SK-N-SH (cell line): ENCODE results near the gene PDLIM5. TPM values are rescaled to one million over a fixed set of nuclear protein-coding genes. Genes with fewer than 3 reads are reported as not detected.

Source experiments
- CTCF ChIA-PET: fragments of 300-600, 350-600 bp; formaldehyde crosslinking; extraction: SDS; loops from one replicate; lab custom pipeline; 2021; lab: Yijun Ruan, JAX
- POLR2A ChIA-PET: fragments of 350-600 bp; sonication (Branson Sonifier 250); formaldehyde crosslinking; extraction: SDS; loops from one replicate; lab custom pipeline; 2020; ENCODE audit warnings: antibody characterized with exemption, inconsistent platforms; lab: Yijun Ruan, JAX
- DNase-seq: peaks from one replicate; pipeline ENCODE4 v3.0.0; 2012
- H2AFZ ChIP-seq: fragments of 200-600 bp; sonication (generic); 2 replicates; pipeline ENCODE4 v1.8.1; 2016; ENCODE audit warnings: antibody characterized with exemption, mild to moderate bottlenecking, low read depth
- H3F3A ChIP-seq: fragments of 200-600 bp; sonication (generic); replicated peaks from 2 replicates; pipeline ENCODE3; 2016; ENCODE audit warnings: antibody characterized with exemption, mild to moderate bottlenecking; ENCODE audit not compliant: insufficient read depth
- H3K27ac ChIP-seq, 2 experiments: fragments of 200-500 bp in 1 of 2; fragments of 200-600 bp in 1 of 2; sonication (Bioruptor generic) in 1 of 2; sonication (generic), shearing (Covaris generic) in 1 of 2; 2 replicates each; pipeline versions ENCODE4 v1.5.1 to v1.6.1; 2014 to 2016; ENCODE audit warnings: low read depth in 2 of 2, inconsistent platforms in 1 of 2, low read length in 1 of 2, mild to moderate bottlenecking in 1 of 2, mixed read lengths in 1 of 2
- H3K27me3 ChIP-seq: fragments of 200-600 bp; sonication (generic), shearing (Covaris generic); 2 replicates; pipeline ENCODE4 v1.6.1; 2016; ENCODE audit warnings: mixed run types; ENCODE audit not compliant: insufficient read depth
- H3K36me3 ChIP-seq, 2 experiments: fragments of 200-500 bp in 1 of 2; fragments of 200-600 bp in 1 of 2; sonication (Bioruptor generic) in 1 of 2; sonication (generic) in 1 of 2; replicated peaks in 1 of 2; 2 replicates each; pipeline versions ENCODE3 to v1.5.1; 2014 to 2016; ENCODE audit warnings: low read length in 1 of 2, mild to moderate bottlenecking in 1 of 2; ENCODE audit not compliant: insufficient read depth in 2 of 2, control insufficient read depth in 1 of 2
- H3K4me1 ChIP-seq, 2 experiments: fragments of 200-500 bp in 1 of 2; fragments of 200-600 bp in 1 of 2; sonication (Bioruptor generic) in 1 of 2; sonication (generic), shearing (Covaris generic) in 1 of 2; 2 replicates each; pipeline versions ENCODE4 v1.5.1 to v1.6.1; 2014 to 2016; ENCODE audit warnings: low read depth in 1 of 2, low read length in 1 of 2, mixed run types in 1 of 2; ENCODE audit not compliant: insufficient read depth in 2 of 2, control insufficient read depth in 1 of 2
- H3K4me2 ChIP-seq: fragments of 200-600 bp; sonication (generic), shearing (Covaris generic); 2 replicates; pipeline ENCODE4 v1.6.1; 2017; ENCODE audit warnings: mixed run types
- H3K4me3 ChIP-seq, 2 experiments: fragments of 200-500 bp in 1 of 2; fragments of 200-600 bp in 1 of 2; sonication (Bioruptor generic) in 1 of 2; sonication (generic), shearing (Covaris generic) in 1 of 2; 2 replicates each; pipeline versions ENCODE4 v1.5.1 to v1.8.1; 2014 to 2016; ENCODE audit warnings: low read depth in 2 of 2, inconsistent platforms in 1 of 2, low read length in 1 of 2, mild to moderate bottlenecking in 1 of 2, mixed read lengths in 1 of 2, moderate library complexity in 1 of 2
- H3K79me2 ChIP-seq: fragments of 200-600 bp; sonication (generic); 2 replicates; pipeline ENCODE4 v1.8.1; 2017; ENCODE audit warnings: mild to moderate bottlenecking; ENCODE audit not compliant: insufficient read depth
- H3K9ac ChIP-seq: fragments of 200-600 bp; sonication (generic); 2 replicates; pipeline ENCODE4 v1.6.1; 2017; ENCODE audit warnings: mixed run types
- H3K9me2 ChIP-seq: fragments of 200-600 bp; sonication (generic); 2 replicates; pipeline ENCODE4 v1.6.1; 2017; ENCODE audit warnings: mixed run types
- H3K9me3 ChIP-seq: fragments of 200-600 bp; sonication (generic); 2 replicates; pipeline ENCODE4 v1.6.1; 2017; ENCODE audit warnings: mixed run types, mild to moderate bottlenecking, moderate library complexity
- H4K20me1 ChIP-seq: fragments of 200-600 bp; sonication (generic); 2 replicates; pipeline ENCODE4 v1.6.1; 2017; ENCODE audit warnings: mild to moderate bottlenecking, mixed run types; ENCODE audit not compliant: insufficient read depth
- EZH2phosphoT487 ChIP-seq: fragments of 200-600 bp; sonication (generic); IDR thresholded peaks from 2 replicates; pipeline ENCODE4 v1.6.1; 2017; ENCODE audit warnings: low read depth, mixed run types, mild to moderate bottlenecking, antibody characterized with exemption, moderate library complexity, borderline replicate concordance
- GATA2 ChIP-seq: sonication (generic); formaldehyde crosslinking; IDR thresholded peaks from 2 replicates; pipeline ENCODE4 v1.5.0; 2020; ENCODE audit warnings: mild to moderate bottlenecking, missing genetic modification reagents
- NRF1 ChIP-seq: IDR thresholded peaks from 2 replicates; pipeline ENCODE4 v1.6.1; 2012; ENCODE audit warnings: low read depth, mild to moderate bottlenecking, low read length
- POLR2AphosphoS5 ChIP-seq: IDR thresholded peaks from 2 replicates; pipeline ENCODE4 v1.6.1; 2012; ENCODE audit warnings: low read depth, low read length
- TCF12 ChIP-seq: IDR thresholded peaks from 2 replicates; pipeline ENCODE4 v1.4.0; 2012
- WGBS: methylation state at CpG from one replicate; pipeline ENCODE4 v1.1.6; 2017; ENCODE audit warnings: low lambda C conversion rate; 5-methylcytosine and 5-hydroxymethylcytosine counted together
- polyA plus RNA-seq, 3 experiments: library from polyadenylated mRNA; depleted of rRNA; stranded (reverse); fragments of >200 nt; gene quantifications; 2 replicates each; pipeline ENCODE4 v1.2.3, GENCODE V29; 2012
- TF ChIP-seq, protein P1 (sequence below): IDR thresholded peaks from 2 replicates; pipeline ENCODE4 v1.4.0; 2012; ENCODE audit warnings: low read depth, borderline replicate concordance
- TF ChIP-seq, protein P2 (sequence below): IDR thresholded peaks from 2 replicates; pipeline ENCODE4 v1.4.0; 2012; ENCODE audit warnings: low read depth
- TF ChIP-seq, protein P3 (sequence below): fragments of 150-350 bp; IDR thresholded peaks from 2 replicates; pipeline ENCODE4 v1.6.1; 2017; ENCODE audit warnings: antibody characterized with exemption, low read length, low read depth, borderline replicate concordance
- TF ChIP-seq, protein P4 (sequence below): IDR thresholded peaks from 2 replicates; pipeline ENCODE4 v1.6.1; 2012; ENCODE audit warnings: mild to moderate bottlenecking, low read depth, low read length, moderate library complexity

The PDLIM5 gene
- polyA plus RNA-seq, 1 of the 3 experiments (the other 2 are of a cell fraction), result 36.7 TPM

DNA sequence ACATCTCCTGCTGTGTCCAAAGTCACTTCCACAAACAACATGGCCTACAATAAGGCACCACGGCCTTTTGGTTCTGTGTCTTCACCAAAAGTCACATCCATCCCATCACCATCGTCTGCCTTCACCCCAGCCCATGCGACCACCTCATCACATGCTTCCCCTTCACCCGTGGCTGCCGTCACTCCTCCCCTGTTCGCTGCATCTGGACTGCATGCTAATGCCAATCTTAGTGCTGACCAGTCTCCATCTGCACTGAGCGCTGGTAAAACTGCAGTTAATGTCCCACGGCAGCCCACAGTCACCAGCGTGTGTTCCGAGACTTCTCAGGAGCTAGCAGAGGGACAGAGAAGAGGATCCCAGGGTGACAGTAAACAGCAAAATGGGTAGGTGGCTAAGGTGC lies 123.9 kb downstream of the PDLIM5 start:
- Histone ChIP-seq H3K27me3 (no peaks in the 10 kb centered on the region), H3K9ac (no peak overlapping the region), H3K9me3 (no peaks in the 10 kb centered on the region), H3K4me2 (no peak overlapping the region; the same call in 1 of the 2 replicates), H4K20me1 (no peaks in the 10 kb centered on the region), H3F3A (peaks cover 25% of the 10 kb centered on the region), H3K27ac (peak overlapping the region in 1 of 2 experiments; percentile 77; a peak in 3 of 4 replicates), H3K9me2 (no peaks in the 10 kb centered on the region), H2AFZ (no peak overlapping the region), H3K4me3 (no peak overlapping the region), H3K4me1 (peaks cover 8 to 50% of the 10 kb centered on the region in 2 experiments; a peak in 3 of 4 replicates), H3K79me2 (peaks cover 77% of the 10 kb centered on the region), H3K36me3 (peaks cover 0 to 28% of the 10 kb centered on the region in 2 experiments)
- TF ChIP-seq EZH2phosphoT487 (no peak), GATA2 (CRISPR knock-in tag) (no peak), TCF12 (no peak), POLR2AphosphoS5 (no peak), NRF1 (no peak)
- TF ChIP-seq, protein P1, sequence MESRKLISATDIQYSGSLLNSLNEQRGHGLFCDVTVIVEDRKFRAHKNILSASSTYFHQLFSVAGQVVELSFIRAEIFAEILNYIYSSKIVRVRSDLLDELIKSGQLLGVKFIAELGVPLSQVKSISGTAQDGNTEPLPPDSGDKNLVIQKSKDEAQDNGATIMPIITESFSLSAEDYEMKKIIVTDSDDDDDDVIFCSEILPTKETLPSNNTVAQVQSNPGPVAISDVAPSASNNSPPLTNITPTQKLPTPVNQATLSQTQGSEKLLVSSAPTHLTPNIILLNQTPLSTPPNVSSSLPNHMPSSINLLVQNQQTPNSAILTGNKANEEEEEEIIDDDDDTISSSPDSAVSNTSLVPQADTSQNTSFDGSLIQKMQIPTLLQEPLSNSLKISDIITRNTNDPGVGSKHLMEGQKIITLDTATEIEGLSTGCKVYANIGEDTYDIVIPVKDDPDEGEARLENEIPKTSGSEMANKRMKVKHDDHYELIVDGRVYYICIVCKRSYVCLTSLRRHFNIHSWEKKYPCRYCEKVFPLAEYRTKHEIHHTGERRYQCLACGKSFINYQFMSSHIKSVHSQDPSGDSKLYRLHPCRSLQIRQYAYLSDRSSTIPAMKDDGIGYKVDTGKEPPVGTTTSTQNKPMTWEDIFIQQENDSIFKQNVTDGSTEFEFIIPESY, result no peak
- TF ChIP-seq, protein P2, sequence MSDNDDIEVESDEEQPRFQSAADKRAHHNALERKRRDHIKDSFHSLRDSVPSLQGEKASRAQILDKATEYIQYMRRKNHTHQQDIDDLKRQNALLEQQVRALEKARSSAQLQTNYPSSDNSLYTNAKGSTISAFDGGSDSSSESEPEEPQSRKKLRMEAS, result no peak
- TF ChIP-seq, protein P3, sequence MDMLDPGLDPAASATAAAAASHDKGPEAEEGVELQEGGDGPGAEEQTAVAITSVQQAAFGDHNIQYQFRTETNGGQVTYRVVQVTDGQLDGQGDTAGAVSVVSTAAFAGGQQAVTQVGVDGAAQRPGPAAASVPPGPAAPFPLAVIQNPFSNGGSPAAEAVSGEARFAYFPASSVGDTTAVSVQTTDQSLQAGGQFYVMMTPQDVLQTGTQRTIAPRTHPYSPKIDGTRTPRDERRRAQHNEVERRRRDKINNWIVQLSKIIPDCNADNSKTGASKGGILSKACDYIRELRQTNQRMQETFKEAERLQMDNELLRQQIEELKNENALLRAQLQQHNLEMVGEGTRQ, result no peak
- TF ChIP-seq, protein P4, sequence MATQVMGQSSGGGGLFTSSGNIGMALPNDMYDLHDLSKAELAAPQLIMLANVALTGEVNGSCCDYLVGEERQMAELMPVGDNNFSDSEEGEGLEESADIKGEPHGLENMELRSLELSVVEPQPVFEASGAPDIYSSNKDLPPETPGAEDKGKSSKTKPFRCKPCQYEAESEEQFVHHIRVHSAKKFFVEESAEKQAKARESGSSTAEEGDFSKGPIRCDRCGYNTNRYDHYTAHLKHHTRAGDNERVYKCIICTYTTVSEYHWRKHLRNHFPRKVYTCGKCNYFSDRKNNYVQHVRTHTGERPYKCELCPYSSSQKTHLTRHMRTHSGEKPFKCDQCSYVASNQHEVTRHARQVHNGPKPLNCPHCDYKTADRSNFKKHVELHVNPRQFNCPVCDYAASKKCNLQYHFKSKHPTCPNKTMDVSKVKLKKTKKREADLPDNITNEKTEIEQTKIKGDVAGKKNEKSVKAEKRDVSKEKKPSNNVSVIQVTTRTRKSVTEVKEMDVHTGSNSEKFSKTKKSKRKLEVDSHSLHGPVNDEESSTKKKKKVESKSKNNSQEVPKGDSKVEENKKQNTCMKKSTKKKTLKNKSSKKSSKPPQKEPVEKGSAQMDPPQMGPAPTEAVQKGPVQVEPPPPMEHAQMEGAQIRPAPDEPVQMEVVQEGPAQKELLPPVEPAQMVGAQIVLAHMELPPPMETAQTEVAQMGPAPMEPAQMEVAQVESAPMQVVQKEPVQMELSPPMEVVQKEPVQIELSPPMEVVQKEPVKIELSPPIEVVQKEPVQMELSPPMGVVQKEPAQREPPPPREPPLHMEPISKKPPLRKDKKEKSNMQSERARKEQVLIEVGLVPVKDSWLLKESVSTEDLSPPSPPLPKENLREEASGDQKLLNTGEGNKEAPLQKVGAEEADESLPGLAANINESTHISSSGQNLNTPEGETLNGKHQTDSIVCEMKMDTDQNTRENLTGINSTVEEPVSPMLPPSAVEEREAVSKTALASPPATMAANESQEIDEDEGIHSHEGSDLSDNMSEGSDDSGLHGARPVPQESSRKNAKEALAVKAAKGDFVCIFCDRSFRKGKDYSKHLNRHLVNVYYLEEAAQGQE, result no peak
- CTCF ChIA-PET, result interaction anchor here (1.3 to 2.0 kb wide), 2 partner anchors 55 to 168 kb away, joined by 5 to 8 read pairs; no protein-coding TSS in a partner anchor
- no peak for DNase-seq
- POLR2A ChIA-PET, result no interaction called here
- WGBS, result 95% methylated on average over 10 of the region's 10 CpGs
